ENCODE results near the gene AK4. TPM values are rescaled to one million over a fixed set of nuclear protein-coding genes. Genes with fewer than 3 reads are reported as not detected.

Gene AK4
- total RNA-seq, 3 donors from 2014 or later = 18.2 to 47.3 (median 41.0) TPM

DNA sequence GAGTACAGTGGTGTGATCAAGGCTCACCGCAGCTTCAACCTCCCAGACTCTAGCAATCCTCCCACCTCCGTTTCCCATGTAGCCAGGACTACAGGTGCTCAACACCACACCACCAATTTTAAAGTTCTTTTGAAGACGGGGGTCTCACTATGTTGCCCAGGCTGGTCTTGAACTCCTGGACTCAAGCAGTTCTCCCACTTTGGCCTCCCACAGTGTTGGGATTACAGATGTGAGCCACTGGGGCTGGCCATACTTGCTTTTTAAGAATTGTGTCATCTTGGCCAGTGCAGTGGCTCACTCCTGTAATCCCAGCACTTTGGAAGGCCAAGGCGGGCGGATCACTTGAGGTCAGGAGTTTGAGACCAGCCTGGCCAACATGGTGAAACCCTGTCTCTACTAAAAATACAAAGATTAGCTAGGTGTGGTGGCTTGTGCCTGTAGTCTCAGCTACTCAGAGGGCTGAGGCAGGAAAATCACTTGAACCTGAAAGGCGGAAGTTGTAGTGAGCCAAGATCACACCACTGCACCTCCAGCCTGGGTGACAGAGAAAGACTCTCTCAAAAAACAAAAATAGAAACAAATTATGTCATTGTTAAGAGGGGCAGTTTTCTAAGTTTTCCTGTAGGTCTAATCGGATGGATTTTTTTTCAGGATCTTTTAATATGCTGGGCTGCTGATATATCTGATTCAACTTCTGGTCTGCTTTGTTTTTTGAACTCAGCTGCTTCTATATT lies 18.7 kb downstream of the AK4 start:
- TF ChIP-seq, protein P1, sequence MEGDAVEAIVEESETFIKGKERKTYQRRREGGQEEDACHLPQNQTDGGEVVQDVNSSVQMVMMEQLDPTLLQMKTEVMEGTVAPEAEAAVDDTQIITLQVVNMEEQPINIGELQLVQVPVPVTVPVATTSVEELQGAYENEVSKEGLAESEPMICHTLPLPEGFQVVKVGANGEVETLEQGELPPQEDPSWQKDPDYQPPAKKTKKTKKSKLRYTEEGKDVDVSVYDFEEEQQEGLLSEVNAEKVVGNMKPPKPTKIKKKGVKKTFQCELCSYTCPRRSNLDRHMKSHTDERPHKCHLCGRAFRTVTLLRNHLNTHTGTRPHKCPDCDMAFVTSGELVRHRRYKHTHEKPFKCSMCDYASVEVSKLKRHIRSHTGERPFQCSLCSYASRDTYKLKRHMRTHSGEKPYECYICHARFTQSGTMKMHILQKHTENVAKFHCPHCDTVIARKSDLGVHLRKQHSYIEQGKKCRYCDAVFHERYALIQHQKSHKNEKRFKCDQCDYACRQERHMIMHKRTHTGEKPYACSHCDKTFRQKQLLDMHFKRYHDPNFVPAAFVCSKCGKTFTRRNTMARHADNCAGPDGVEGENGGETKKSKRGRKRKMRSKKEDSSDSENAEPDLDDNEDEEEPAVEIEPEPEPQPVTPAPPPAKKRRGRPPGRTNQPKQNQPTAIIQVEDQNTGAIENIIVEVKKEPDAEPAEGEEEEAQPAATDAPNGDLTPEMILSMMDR (IDR thresholded peaks at IDR 0.05) = no peak
- TF ChIP-seq POLR2A (IDR thresholded peaks at IDR 0.05) = no peak
- TF ChIP-seq POLR2AphosphoS5 (IDR thresholded peaks at IDR 0.05) = no peak
- intact Hi-C loops (cut with DNase I; ENCODE audit: low total_unique reads) = loop anchor here (5.0 kb wide), 1 partner anchor 559 kb away; no protein-coding TSS in a partner anchor
- Histone ChIP-seq H3K27ac (peak overlapping the region in 1 of 2 donors; percentile 4), H3K4me1 (peaks cover 5 to 6% of the 10 kb centered on the region in 2 donors), H3K27me3 (no peaks in the 10 kb centered on the region), H3K9me3 (no peaks in the 10 kb centered on the region), H3K36me3 (no peaks in the 10 kb centered on the region), H3K4me3 (no peak overlapping the region)
- no peak for DNase-seq (ENCODE audit: low spot score in 2 of 2)

DNA sequence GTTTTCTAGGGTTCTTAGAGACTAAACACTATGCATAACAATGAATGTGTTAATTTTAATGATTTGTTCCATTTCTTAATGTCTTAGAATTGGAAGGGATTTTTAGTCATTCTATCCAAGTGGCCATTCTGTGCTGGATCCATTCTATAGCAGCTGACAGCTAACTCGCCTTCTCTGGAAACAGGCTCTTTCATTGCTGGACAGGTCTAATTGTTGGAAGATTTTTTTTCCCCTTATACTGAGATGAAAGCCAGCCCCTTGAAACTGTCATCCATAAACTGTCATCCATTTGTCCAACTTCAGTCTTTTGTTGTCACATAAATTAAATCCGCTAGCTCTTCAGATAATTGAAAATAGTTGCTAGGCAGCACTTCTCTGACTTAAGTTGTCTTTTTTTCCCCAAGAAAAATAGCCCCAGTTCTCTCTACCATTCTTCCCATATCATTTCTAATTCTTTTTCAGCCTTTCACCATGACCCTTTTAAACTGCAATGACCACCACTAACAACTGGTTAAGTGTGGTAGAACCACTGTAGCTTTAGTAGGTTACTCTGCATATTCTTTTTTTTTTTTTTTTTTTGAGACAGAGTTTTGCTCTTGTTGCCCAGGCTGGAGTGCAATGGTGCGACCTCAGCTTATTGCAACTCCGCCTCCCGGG lies 19.7 kb downstream of the AK4 start:
- no peak overlapping the region for H3K27ac ChIP-seq
- intact Hi-C loops (cut with DNase I; ENCODE audit: low total_unique reads) = loop anchor here (5.0 kb wide), 1 partner anchor 560 kb away; no protein-coding TSS in a partner anchor
- H3K27me3 ChIP-seq = no peaks in the 10 kb centered on the region
- DNase-seq (ENCODE audit: low spot score in 2 of 2) = no peak
- H3K4me3 ChIP-seq = no peak overlapping the region
- TF ChIP-seq POLR2A (IDR thresholded peaks at IDR 0.05) = no peak
- no peak for TF ChIP-seq POLR2AphosphoS5 (IDR thresholded peaks at IDR 0.05)
- TF ChIP-seq, protein P1 (IDR thresholded peaks at IDR 0.05) = no peak
- H3K9me3 ChIP-seq = no peaks in the 10 kb centered on the region
- H3K4me1 ChIP-seq = peaks cover 5 to 6% of the 10 kb centered on the region in 2 donors
- no peaks in the 10 kb centered on the region for H3K36me3 ChIP-seq

DNA sequence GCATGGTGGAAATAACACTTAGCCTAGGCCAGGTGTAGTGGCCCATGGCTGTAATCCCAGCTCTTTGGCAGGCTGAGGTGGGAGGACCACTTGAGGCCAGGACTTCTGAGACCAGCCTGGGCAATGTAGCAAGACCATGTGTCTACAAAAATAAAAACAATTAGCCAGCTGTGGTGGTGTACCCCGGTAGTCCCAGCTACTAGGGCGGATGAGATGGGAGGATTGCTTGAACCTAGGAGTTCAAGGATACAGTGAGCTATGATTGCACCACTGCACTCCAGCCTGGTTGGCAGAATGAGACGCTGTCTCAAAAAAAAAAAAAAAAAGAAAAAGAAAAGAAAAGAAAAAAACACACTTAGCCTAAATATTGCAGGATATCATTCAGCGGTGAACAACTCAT lies 20.9 kb downstream of the AK4 start:
- Histone ChIP-seq H3K27ac (peak overlapping the region in 1 of 2 donors; percentile 2), H3K36me3 (no peaks in the 10 kb centered on the region), H3K9me3 (no peaks in the 10 kb centered on the region), H3K4me1 (peaks cover 6% of the 10 kb centered on the region in 2 donors), H3K4me3 (no peak overlapping the region), H3K27me3 (no peaks in the 10 kb centered on the region)
- no peak for DNase-seq (ENCODE audit: low spot score in 2 of 2)
- intact Hi-C loops (cut with DNase I; ENCODE audit: low total_unique reads) = loop anchor here (5.0 kb wide), 1 partner anchor 562 kb away; no protein-coding TSS in a partner anchor
- TF ChIP-seq, protein P1 (IDR thresholded peaks at IDR 0.05) = no peak
- no peak for TF ChIP-seq POLR2AphosphoS5 (IDR thresholded peaks at IDR 0.05)
- TF ChIP-seq POLR2A (IDR thresholded peaks at IDR 0.05) = no peak

DNA sequence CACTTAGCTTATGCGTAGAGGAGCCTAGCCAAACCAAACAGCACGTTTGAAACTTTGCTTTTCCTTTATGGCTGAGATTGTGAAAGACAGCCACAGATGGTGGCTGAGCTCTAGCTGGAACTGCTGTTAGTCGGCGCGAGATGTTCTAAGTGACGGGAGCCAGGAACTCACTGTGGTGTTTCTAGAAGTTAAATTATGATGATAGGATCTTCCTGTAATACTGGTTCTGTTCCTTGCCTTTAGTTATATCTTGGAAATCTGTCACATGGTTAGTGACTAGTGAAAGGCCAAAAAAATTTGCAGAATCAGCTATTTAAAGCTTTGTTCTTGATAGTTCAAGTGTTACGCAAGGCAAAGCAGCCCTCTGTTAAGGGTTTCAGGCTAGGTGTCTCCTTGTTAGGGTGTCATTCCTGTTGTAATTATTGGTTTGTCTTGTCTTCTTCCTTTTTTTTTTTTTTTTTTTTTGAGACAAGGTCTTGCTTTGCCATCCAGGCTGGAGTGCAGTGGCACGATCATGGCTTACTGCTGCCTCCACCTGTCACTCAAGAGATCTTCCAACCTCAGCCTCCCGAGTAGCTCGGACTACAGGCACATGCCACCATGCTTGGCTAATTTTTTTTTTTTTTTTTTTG lies 22.6 kb downstream of the AK4 start:
- Histone ChIP-seq H3K4me1 (peaks cover 6 to 9% of the 10 kb centered on the region in 2 donors), H3K27ac (peak overlapping the region; percentile 76 to 94)

More for the DNA sequence above, 22.6 kb downstream of the AK4 start:
- peak; percentile 63 to 83 for DNase-seq (ENCODE audit: low spot score in 2 of 2)
- Histone ChIP-seq H3K27me3 (no peaks in the 10 kb centered on the region), H3K36me3 (no peaks in the 10 kb centered on the region), H3K9me3 (no peaks in the 10 kb centered on the region), H3K4me3 (peak overlapping the region in 2 of 3 donors; percentile 2 to 46)
- intact Hi-C loops (cut with DNase I; ENCODE audit: low total_unique reads) = no loop called here
- TF ChIP-seq POLR2AphosphoS5 (IDR thresholded peaks at IDR 0.05) = peak; percentile 76 to 80 (median 76)
- TF ChIP-seq, protein P1 (IDR thresholded peaks at IDR 0.05) = no peak
- peak; percentile 54 for TF ChIP-seq POLR2A (IDR thresholded peaks at IDR 0.05)

Data from breast epithelium (tissue), 4 donors.